Activated CD8-positive, alpha-beta memory T cell treated with anti-CD3 and anti-CD28 coated beads for 48 hours (primary cell): ENCODE measurements around the gene RGS6.

Experiments
- DNase-seq, 3 experiments: peaks; one replicate each; pipeline ENCODE4 v3.0.0-alpha.2; 2020; ENCODE audit warnings: low read depth in 2 of 3, low spot score in 2 of 3

Gene RGS6

GRCh38 chr14:72492196-72492595 lies 560.0 kb downstream of the RGS6 start:
- DNase-seq = no peak

GRCh38 chr14:72495668-72496067 lies 563.4 kb downstream of the RGS6 start:
- DNase-seq = no peak

GRCh38 chr14:72498646-72499045 lies 566.4 kb downstream of the RGS6 start:
- DNase-seq = no peak

GRCh38 chr14:72499746-72500145 lies 567.5 kb downstream of the RGS6 start:
- DNase-seq = no peak

GRCh38 chr14:72500234-72500838 lies 568.1 kb downstream of the RGS6 start:
- no peak for DNase-seq

GRCh38 chr14:72501439-72501838 lies 569.2 kb downstream of the RGS6 start:
- DNase-seq = no peak

- no peak for DNase-seq
These were observed 571.0 kb downstream of the RGS6 start for GRCh38 chr14:72503271-72503670.

- DNase-seq = no peak
These were observed 571.6 kb downstream of the RGS6 start for GRCh38 chr14:72503696-72504368.

- no peak for DNase-seq
These were observed 578.3 kb downstream of the RGS6 start for GRCh38 chr14:72510566-72510965.

GRCh38 chr14:72512281-72512680 lies 580.1 kb downstream of the RGS6 start:
- no peak for DNase-seq

- DNase-seq = no peak
These were observed 580.7 kb downstream of the RGS6 start for GRCh38 chr14:72512925-72513324.

- DNase-seq = no peak
These were observed 581.1 kb downstream of the RGS6 start for GRCh38 chr14:72513346-72513745.

GRCh38 chr14:72513965-72514659 lies 581.9 kb downstream of the RGS6 start:
- DNase-seq = no peak

GRCh38 chr14:72514660-72515025 lies 582.4 kb downstream of the RGS6 start:
- no peak for DNase-seq

GRCh38 chr14:72515779-72516770 lies 583.8 kb downstream of the RGS6 start:
- no peak for DNase-seq

GRCh38 chr14:72516936-72517700 lies 584.9 kb downstream of the RGS6 start:
- peak in 1 of 3 experiments; percentile 33 for DNase-seq

- DNase-seq = no peak
These were observed 585.5 kb downstream of the RGS6 start for GRCh38 chr14:72517736-72518135.

- no peak for DNase-seq
These were observed 586.7 kb downstream of the RGS6 start for GRCh38 chr14:72518809-72519377.

- DNase-seq = no peak
These were observed 587.3 kb downstream of the RGS6 start for GRCh38 chr14:72519543-72519942.

- DNase-seq = no peak
These were observed 588.8 kb downstream of the RGS6 start for GRCh38 chr14:72521045-72521444.
